DND-41 (cell line): Measurements from ENCODE around the gene DGKG.

Experiments used
- CTCF ChIP-seq: IDR thresholded peaks from 2 replicates; pipeline ENCODE4 v1.5.1; 2012; ENCODE audit warnings: borderline replicate concordance, low read length, moderate library complexity, mild to moderate bottlenecking; ENCODE audit not compliant: poor library complexity, severe bottlenecking; ENCODE audit errors: extremely low read depth
- EZH2 ChIP-seq: IDR thresholded peaks from 3 replicates; pipeline ENCODE4 v1.6.1; 2012; ENCODE audit warnings: borderline replicate concordance, low read depth, mild to moderate bottlenecking, moderate library complexity, low read length, inconsistent platforms; ENCODE audit not compliant: severe bottlenecking

- no peak for TF ChIP-seq CTCF
- no peak for TF ChIP-seq EZH2
Observed at GRCh38 chr3:186258968-186259367, 103.1 kb downstream of the DGKG start.
